ENCODE measurements around the gene HSD17B2. TPM values are rescaled to one million over a fixed set of nuclear protein-coding genes. Genes with fewer than 3 reads are reported as not detected.

HSD17B2 gene
- polyA plus RNA-seq, 1 of the 3 experiments (the other 2 are of a cell fraction), result not detected

- Histone ChIP-seq H3K9ac (no peak overlapping the region), H3K9me2 (no peaks in the 10 kb centered on the region), H3K4me2 (no peak overlapping the region), H3K27ac (ENCODE audit: low read depth in 2 of 2, low read length in 1 of 2) (no peak overlapping the region), H3K79me2 (ENCODE audit: insufficient read depth) (no peaks in the 10 kb centered on the region), H3K9me3 (no peaks in the 10 kb centered on the region), H3K4me3 (ENCODE audit: low read depth in 2 of 2, low read length in 1 of 2) (no peak overlapping the region), H3K27me3 (ENCODE audit: insufficient read depth) (peaks cover 10% of the 10 kb centered on the region; the same call in 1 of the 2 replicates), H2AFZ (ENCODE audit: low read depth) (no peak overlapping the region), H3K36me3 (replicated peaks in 1 of 2; ENCODE audit: control insufficient read depth in 1 of 2, insufficient read depth in 2 of 2, low read length in 1 of 2) (no peaks in the 10 kb centered on the region), H3F3A (replicated peaks; ENCODE audit: insufficient read depth) (no peaks in the 10 kb centered on the region), H3K4me1 (ENCODE audit: control insufficient read depth in 1 of 2, insufficient read depth in 2 of 2, low read depth in 1 of 2, low read length in 1 of 2) (no peaks in the 10 kb centered on the region), H4K20me1 (ENCODE audit: insufficient read depth) (no peaks in the 10 kb centered on the region)
- WGBS (ENCODE audit: low lambda C conversion rate), result 80% methylated on average over 1 of the region's 1 CpG
- CTCF ChIA-PET, result interaction anchor here (0.9 to 1.1 kb wide), 2 partner anchors 139 to 239 kb away, joined by 3 read pairs; no protein-coding TSS in a partner anchor
- POLR2A ChIA-PET, result no interaction called here
- DNase-seq, result no peak
- no peak for TF ChIP-seq USF2 (IDR thresholded peaks at IDR 0.05; ENCODE audit: borderline replicate concordance, low read depth, low read length)
- TF ChIP-seq EP300 (IDR thresholded peaks at IDR 0.05; ENCODE audit: borderline replicate concordance in 1 of 2, low read depth in 1 of 2, low read length in 1 of 2), result no peak
- TF ChIP-seq, protein P1, sequence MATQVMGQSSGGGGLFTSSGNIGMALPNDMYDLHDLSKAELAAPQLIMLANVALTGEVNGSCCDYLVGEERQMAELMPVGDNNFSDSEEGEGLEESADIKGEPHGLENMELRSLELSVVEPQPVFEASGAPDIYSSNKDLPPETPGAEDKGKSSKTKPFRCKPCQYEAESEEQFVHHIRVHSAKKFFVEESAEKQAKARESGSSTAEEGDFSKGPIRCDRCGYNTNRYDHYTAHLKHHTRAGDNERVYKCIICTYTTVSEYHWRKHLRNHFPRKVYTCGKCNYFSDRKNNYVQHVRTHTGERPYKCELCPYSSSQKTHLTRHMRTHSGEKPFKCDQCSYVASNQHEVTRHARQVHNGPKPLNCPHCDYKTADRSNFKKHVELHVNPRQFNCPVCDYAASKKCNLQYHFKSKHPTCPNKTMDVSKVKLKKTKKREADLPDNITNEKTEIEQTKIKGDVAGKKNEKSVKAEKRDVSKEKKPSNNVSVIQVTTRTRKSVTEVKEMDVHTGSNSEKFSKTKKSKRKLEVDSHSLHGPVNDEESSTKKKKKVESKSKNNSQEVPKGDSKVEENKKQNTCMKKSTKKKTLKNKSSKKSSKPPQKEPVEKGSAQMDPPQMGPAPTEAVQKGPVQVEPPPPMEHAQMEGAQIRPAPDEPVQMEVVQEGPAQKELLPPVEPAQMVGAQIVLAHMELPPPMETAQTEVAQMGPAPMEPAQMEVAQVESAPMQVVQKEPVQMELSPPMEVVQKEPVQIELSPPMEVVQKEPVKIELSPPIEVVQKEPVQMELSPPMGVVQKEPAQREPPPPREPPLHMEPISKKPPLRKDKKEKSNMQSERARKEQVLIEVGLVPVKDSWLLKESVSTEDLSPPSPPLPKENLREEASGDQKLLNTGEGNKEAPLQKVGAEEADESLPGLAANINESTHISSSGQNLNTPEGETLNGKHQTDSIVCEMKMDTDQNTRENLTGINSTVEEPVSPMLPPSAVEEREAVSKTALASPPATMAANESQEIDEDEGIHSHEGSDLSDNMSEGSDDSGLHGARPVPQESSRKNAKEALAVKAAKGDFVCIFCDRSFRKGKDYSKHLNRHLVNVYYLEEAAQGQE (IDR thresholded peaks at IDR 0.05; ENCODE audit: low read depth, low read length), result no peak
- TF ChIP-seq RXRA (IDR thresholded peaks at IDR 0.05; ENCODE audit: borderline replicate concordance, low read depth), result no peak
- TF ChIP-seq USF1 (IDR thresholded peaks at IDR 0.05; ENCODE audit: borderline replicate concordance, low read depth), result no peak
- TF ChIP-seq EZH2phosphoT487 (IDR thresholded peaks at IDR 0.05; ENCODE audit: borderline replicate concordance, low read depth), result no peak
- TF ChIP-seq SIN3A (IDR thresholded peaks at IDR 0.05; ENCODE audit: borderline replicate concordance, low read depth, low read length), result no peak
- no peak for TF ChIP-seq NFIC (IDR thresholded peaks at IDR 0.05; ENCODE audit: borderline replicate concordance)
- TF ChIP-seq ZBTB33 (IDR thresholded peaks at IDR 0.05; ENCODE audit: borderline replicate concordance, low read depth), result no peak
- TF ChIP-seq IRF3 (IDR thresholded peaks at IDR 0.05; ENCODE audit: low read depth, low read length), result no peak
- TF ChIP-seq, protein P2, sequence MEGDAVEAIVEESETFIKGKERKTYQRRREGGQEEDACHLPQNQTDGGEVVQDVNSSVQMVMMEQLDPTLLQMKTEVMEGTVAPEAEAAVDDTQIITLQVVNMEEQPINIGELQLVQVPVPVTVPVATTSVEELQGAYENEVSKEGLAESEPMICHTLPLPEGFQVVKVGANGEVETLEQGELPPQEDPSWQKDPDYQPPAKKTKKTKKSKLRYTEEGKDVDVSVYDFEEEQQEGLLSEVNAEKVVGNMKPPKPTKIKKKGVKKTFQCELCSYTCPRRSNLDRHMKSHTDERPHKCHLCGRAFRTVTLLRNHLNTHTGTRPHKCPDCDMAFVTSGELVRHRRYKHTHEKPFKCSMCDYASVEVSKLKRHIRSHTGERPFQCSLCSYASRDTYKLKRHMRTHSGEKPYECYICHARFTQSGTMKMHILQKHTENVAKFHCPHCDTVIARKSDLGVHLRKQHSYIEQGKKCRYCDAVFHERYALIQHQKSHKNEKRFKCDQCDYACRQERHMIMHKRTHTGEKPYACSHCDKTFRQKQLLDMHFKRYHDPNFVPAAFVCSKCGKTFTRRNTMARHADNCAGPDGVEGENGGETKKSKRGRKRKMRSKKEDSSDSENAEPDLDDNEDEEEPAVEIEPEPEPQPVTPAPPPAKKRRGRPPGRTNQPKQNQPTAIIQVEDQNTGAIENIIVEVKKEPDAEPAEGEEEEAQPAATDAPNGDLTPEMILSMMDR (IDR thresholded peaks at IDR 0.05), result no peak
- no peak for TF ChIP-seq GATA2 (CRISPR knock-in tag; IDR thresholded peaks at IDR 0.05)
Observed at GRCh38 chr16:82024316-82024715, 10.7 kb upstream of the HSD17B2 start.

Data from SK-N-SH (cell line).